Measurements from ENCODE around the gene RPS3.
A peak's percentile ranks its signal among the peaks of the same experiment; 100 is the strongest.

Gene RPS3

DNA sequence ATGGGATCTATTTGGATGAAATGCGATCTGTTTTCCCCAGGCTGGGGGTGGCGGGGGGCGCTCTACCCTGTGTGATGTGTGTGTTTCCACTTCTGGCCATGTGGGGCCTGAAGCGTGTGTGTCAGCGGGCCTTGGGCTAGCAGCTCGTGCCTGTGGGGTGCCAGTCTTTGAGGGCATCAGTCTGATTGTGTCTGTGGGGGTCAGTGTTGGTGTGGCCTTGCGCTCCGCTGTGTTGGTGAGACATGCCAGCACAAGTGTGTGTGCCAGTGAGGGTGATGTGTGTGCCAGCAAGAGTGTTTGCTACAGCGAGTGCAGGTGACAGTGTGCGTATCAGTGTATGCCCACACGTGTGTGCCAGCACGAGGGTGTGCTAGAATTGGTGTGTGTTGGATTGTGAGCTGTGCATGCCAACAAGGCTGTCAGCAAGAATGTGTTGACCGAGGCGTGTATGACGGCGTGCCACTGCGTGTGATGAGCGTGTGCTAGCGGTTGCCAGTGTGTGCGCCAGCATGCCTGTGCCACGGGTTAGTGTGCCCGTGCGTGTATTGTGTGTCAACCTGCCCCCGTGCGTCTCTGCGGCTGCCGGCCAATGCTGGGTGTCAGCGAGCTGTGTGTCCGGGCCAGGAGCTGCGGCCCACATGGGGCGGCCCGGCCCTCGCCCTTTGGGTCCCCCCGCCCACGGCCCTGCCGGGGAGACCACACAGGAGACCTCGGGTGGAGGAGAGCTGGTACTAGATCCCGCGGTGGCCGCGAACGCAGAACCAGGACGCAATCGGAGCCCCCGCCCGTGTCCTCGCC lies 48.4 kb upstream of the RPS3 start:
- H3K14ac ChIP-seq (ENCODE audit: low read length): peak overlapping the region; percentile 61
- H3K9me3 ChIP-seq (ENCODE audit: insufficient read depth, low read depth, low read length): peaks cover 2% of the 10 kb centered on the region
- peak overlapping the region; percentile 80 for H3K4me3 ChIP-seq (ENCODE audit: low read depth, low read length)
- peaks cover 49 to 56% of the 10 kb centered on the region in 2 experiments for H3K4me1 ChIP-seq (ENCODE audit: control insufficient read depth in 1 of 2, insufficient read depth in 2 of 2, low read length in 2 of 2)
- H3K9ac ChIP-seq (ENCODE audit: low read length): peak overlapping the region; percentile 56
- H4K91ac ChIP-seq (ENCODE audit: low read depth, low read length): peak overlapping the region; percentile 81
- H3K79me1 ChIP-seq (ENCODE audit: low read length): peaks cover 34% of the 10 kb centered on the region
- peak overlapping the region; percentile 79 for H3K18ac ChIP-seq (ENCODE audit: low read length)
- H2AK5ac ChIP-seq (ENCODE audit: low read length): peak overlapping the region; percentile 50
- H2BK120ac ChIP-seq (ENCODE audit: insufficient read depth, low read length, poor library complexity): peak overlapping the region; percentile 69
- peaks cover 0 to 2% of the 10 kb centered on the region in 2 experiments for H3K36me3 ChIP-seq (ENCODE audit: control insufficient read depth in 1 of 2, insufficient read depth in 2 of 2, low read length in 2 of 2)
- H2BK12ac ChIP-seq (ENCODE audit: low read length): peak overlapping the region; percentile 27
- peak overlapping the region; percentile 83 for H3K23ac ChIP-seq (ENCODE audit: low read length)
- peak overlapping the region; percentile 63 for H2BK5ac ChIP-seq (ENCODE audit: low read depth, low read length, poor library complexity)
- peak overlapping the region; percentile 78 for H3K4ac ChIP-seq (ENCODE audit: low read depth, low read length)
- H4K12ac ChIP-seq (ENCODE audit: low read depth, low read length): peak overlapping the region; percentile 43
- peaks cover 27% of the 10 kb centered on the region for H3K79me2 ChIP-seq (ENCODE audit: control insufficient read depth, insufficient read depth, low read length, poor library complexity)
- H3K27ac ChIP-seq (ENCODE audit: low read depth, low read length): peak overlapping the region; percentile 83
- peak overlapping the region; percentile 73 for H4K8ac ChIP-seq (ENCODE audit: low read depth, low read length)
- peak in 1 of 2 donors; percentile 37 for DNase-seq
- WGBS (ENCODE audit: extremely low coverage, insufficient coverage, insufficient read length): no CpG with 5 or more reads among the region's 47 CpGs
- H3K27me3 ChIP-seq (ENCODE audit: insufficient read depth, low read length): no peaks in the 10 kb centered on the region
- peak overlapping the region; percentile 98 for H3K4me2 ChIP-seq (ENCODE audit: low read length)
- peak overlapping the region; percentile 40 for H2AFZ ChIP-seq (ENCODE audit: insufficient read depth, low read length, poor library complexity)

DNA sequence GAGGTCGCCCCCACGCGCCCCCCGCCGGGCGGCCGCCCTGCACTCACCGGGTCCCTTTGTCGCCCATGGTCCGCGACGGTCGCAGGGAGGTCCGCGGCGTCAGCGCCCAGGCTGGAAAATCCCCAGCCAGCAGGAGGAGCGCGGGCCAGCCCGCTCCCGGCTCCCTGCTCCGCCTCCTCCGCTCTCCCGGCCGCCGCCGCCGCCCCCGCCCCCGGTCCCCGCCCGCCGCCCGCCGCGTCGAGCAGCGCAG lies 47.9 kb upstream of the RPS3 start, which contains the start of gene ARRB1:
Gene ARRB1 (minus strand): TSS at position 121 of the 250 bp plus-strand sequence. CDS start 54 bp downstream, at position 67.
- peaks cover 34% of the 10 kb centered on the region for H3K79me1 ChIP-seq (ENCODE audit: low read length)

DNA sequence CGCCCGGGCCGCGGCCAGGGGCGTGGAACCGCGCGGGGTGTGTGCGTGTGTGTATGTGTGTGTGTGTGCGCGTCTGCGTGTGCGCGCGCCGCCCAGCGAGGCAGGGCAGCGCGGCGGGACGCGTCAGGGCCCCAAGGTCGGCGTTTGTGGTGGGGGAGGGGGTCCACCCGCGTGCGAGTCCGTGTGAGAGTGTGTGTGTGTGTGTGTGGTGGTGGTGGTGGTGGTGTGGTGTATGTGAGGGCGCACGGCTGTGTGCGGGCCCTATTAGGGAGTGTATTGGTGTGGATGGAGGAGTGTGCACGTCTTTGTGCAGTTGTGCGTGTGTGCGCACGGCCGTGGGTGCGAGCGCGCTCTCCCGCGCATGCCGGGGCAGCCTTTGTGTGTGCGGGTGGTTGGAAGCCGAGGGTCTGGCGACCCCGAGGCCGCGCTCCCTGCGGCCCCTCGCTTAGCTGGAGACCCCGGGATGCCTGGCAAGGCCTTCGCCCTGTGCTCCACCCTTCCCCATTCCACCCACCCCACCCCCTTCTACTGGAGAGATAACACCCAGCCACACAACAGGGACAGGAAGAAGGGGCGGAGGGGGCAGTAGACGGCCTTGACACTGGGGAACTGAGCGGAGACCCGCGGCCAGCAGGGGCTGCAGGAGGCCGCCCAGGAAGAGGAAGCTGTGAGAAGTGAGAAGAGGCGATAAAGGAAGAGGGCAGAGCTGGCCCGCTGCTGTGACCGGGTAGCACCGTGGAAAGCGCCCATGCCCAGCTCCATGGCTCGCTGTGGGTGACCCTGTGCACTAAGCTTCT lies 47.3 kb upstream of the RPS3 start:
- peak overlapping the region; percentile 74 for H2AFZ ChIP-seq (ENCODE audit: insufficient read depth, low read length, poor library complexity)
- no peaks in the 10 kb centered on the region for H3K36me3 ChIP-seq (ENCODE audit: control insufficient read depth in 1 of 2, insufficient read depth in 2 of 2, low read length in 2 of 2)
- H3K14ac ChIP-seq (ENCODE audit: low read length): peak overlapping the region; percentile 85
- peak overlapping the region; percentile 95 for H4K12ac ChIP-seq (ENCODE audit: low read depth, low read length)
- WGBS (ENCODE audit: extremely low coverage, insufficient coverage, insufficient read length): no CpG with 5 or more reads among the region's 64 CpGs
- peak overlapping the region; percentile 87 for H2AK5ac ChIP-seq (ENCODE audit: low read length)
- peaks cover 40 to 48% of the 10 kb centered on the region in 2 experiments for H3K4me1 ChIP-seq (ENCODE audit: control insufficient read depth in 1 of 2, insufficient read depth in 2 of 2, low read length in 2 of 2)
- peaks cover 19% of the 10 kb centered on the region for H3K79me2 ChIP-seq (ENCODE audit: control insufficient read depth, insufficient read depth, low read length, poor library complexity)
- peak overlapping the region; percentile 88 for H2BK120ac ChIP-seq (ENCODE audit: insufficient read depth, low read length, poor library complexity)
- DNase-seq: no peak
- peaks cover 2% of the 10 kb centered on the region for H3K9me3 ChIP-seq (ENCODE audit: insufficient read depth, low read depth, low read length)
- H4K91ac ChIP-seq (ENCODE audit: low read depth, low read length): peak overlapping the region; percentile 96
- peak overlapping the region; percentile 55 for H2BK5ac ChIP-seq (ENCODE audit: low read depth, low read length, poor library complexity)
- H3K4me2 ChIP-seq (ENCODE audit: low read length): peak overlapping the region; percentile 98
- H3K79me1 ChIP-seq (ENCODE audit: low read length): peaks cover 32% of the 10 kb centered on the region
- peak overlapping the region; percentile 3 for H3K27ac ChIP-seq (ENCODE audit: low read depth, low read length)
- H2BK12ac ChIP-seq (ENCODE audit: low read length): peak overlapping the region; percentile 39
- H3K4me3 ChIP-seq (ENCODE audit: low read depth, low read length): peak overlapping the region; percentile 80
- H3K18ac ChIP-seq (ENCODE audit: low read length): peak overlapping the region; percentile 96
- H3K23ac ChIP-seq (ENCODE audit: low read length): no peak overlapping the region
- H4K8ac ChIP-seq (ENCODE audit: low read depth, low read length): peak overlapping the region; percentile 84
- H3K4ac ChIP-seq (ENCODE audit: low read depth, low read length): peak overlapping the region; percentile 93
- H3K9ac ChIP-seq (ENCODE audit: low read length): peak overlapping the region; percentile 80
- no peaks in the 10 kb centered on the region for H3K27me3 ChIP-seq (ENCODE audit: insufficient read depth, low read length)

More for the DNA sequence above, 47.9 kb upstream of the RPS3 start, which contains the start of gene ARRB1:
- Histone ChIP-seq H3K18ac (ENCODE audit: low read length) (peak within 1 kb of the TSS; percentile 96), H3K23ac (ENCODE audit: low read length) (peak within 1 kb of the TSS; percentile 83), H3K4me2 (ENCODE audit: low read length) (peak within 1 kb of the TSS; percentile 98), H2AK5ac (ENCODE audit: low read length) (peak within 1 kb of the TSS; percentile 87), H3K9me3 (ENCODE audit: insufficient read depth, low read depth, low read length) (peaks cover 2% of the 10 kb centered on the region), H2AFZ (ENCODE audit: insufficient read depth, low read length, poor library complexity) (peak within 1 kb of the TSS; percentile 74), H4K8ac (ENCODE audit: low read depth, low read length) (peak within 1 kb of the TSS; percentile 84), H2BK5ac (ENCODE audit: low read depth, low read length, poor library complexity) (peak within 1 kb of the TSS; percentile 63), H4K91ac (ENCODE audit: low read depth, low read length) (peak within 1 kb of the TSS; percentile 96), H4K12ac (ENCODE audit: low read depth, low read length) (peak within 1 kb of the TSS; percentile 95), H3K36me3 (ENCODE audit: control insufficient read depth in 1 of 2, insufficient read depth in 2 of 2, low read length in 2 of 2) (peaks cover 0 to 2% of the 10 kb centered on the region in 2 experiments), H3K79me2 (ENCODE audit: control insufficient read depth, insufficient read depth, low read length, poor library complexity) (peaks cover 23% of the 10 kb centered on the region), H2BK120ac (ENCODE audit: insufficient read depth, low read length, poor library complexity) (peak within 1 kb of the TSS; percentile 88), H3K9ac (ENCODE audit: low read length) (peak within 1 kb of the TSS; percentile 80), H3K4me3 (ENCODE audit: low read depth, low read length) (peak within 1 kb of the TSS; percentile 80), H3K4me1 (ENCODE audit: control insufficient read depth in 1 of 2, insufficient read depth in 2 of 2, low read length in 2 of 2) (peaks cover 44 to 52% of the 10 kb centered on the region in 2 experiments), H3K27ac (ENCODE audit: low read depth, low read length) (peak within 1 kb of the TSS; percentile 83), H3K14ac (ENCODE audit: low read length) (peak within 1 kb of the TSS; percentile 85), H3K4ac (ENCODE audit: low read depth, low read length) (peak within 1 kb of the TSS; percentile 93), H2BK12ac (ENCODE audit: low read length) (peak within 1 kb of the TSS; percentile 39), H3K27me3 (ENCODE audit: insufficient read depth, low read length) (no peaks in the 10 kb centered on the region)
- DNase-seq: peak in 1 of 2 donors; percentile 56
- WGBS (ENCODE audit: extremely low coverage, insufficient coverage, insufficient read length): no CpG with 5 or more reads among the region's 38 CpGs

DNA sequence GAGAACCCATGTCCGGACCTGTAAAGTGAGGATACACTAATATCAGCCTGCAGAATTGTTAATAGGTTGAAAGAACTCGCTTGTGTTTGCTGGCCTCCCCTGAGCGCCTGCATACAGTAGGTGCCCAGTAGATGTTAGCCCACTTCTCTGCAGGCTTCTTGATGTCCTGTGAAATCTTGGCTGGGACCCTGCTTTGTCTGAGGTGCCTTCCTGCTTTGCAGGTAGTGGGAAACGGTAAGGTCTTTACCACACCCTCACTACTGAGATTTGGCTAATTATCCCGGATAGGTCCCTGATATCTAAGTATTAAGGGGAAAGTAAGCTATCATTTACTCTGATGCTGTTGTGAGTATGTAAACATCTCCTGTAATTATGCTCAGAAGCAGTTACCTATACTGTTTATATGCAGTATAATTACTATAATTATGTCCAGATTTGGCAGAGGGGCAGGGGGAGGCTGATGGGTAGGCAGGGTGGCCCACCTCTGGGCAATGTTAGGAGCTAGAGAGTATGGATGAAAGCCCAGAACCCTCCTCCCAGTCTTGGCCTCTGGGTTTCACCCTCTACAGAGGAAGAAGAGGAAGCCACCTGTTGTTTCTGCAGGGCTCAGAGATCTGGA lies 46.6 kb upstream of the RPS3 start:
- Histone ChIP-seq H3K27ac (ENCODE audit: low read depth, low read length) (no peak overlapping the region), H2BK120ac (ENCODE audit: insufficient read depth, low read length, poor library complexity) (no peak overlapping the region), H3K79me1 (ENCODE audit: low read length) (peaks cover 31% of the 10 kb centered on the region), H3K79me2 (ENCODE audit: control insufficient read depth, insufficient read depth, low read length, poor library complexity) (peaks cover 17% of the 10 kb centered on the region), H4K12ac (ENCODE audit: low read depth, low read length) (no peak overlapping the region), H3K18ac (ENCODE audit: low read length) (peak overlapping the region; percentile 19), H3K4me1 (ENCODE audit: control insufficient read depth in 1 of 2, insufficient read depth in 2 of 2, low read length in 2 of 2) (peaks cover 35 to 41% of the 10 kb centered on the region in 2 experiments), H3K36me3 (ENCODE audit: control insufficient read depth in 1 of 2, insufficient read depth in 2 of 2, low read length in 2 of 2) (no peaks in the 10 kb centered on the region), H3K23ac (ENCODE audit: low read length) (no peak overlapping the region), H2AK5ac (ENCODE audit: low read length) (no peak overlapping the region), H2BK5ac (ENCODE audit: low read depth, low read length, poor library complexity) (no peak overlapping the region), H3K4me2 (ENCODE audit: low read length) (peak overlapping the region; percentile 98), H2AFZ (ENCODE audit: insufficient read depth, low read length, poor library complexity) (no peak overlapping the region), H3K9ac (ENCODE audit: low read length) (no peak overlapping the region), H3K14ac (ENCODE audit: low read length) (no peak overlapping the region), H3K4me3 (ENCODE audit: low read depth, low read length) (no peak overlapping the region), H3K27me3 (ENCODE audit: insufficient read depth, low read length) (no peaks in the 10 kb centered on the region), H2BK12ac (ENCODE audit: low read length) (no peak overlapping the region), H3K9me3 (ENCODE audit: insufficient read depth, low read depth, low read length) (peaks cover 2% of the 10 kb centered on the region), H3K4ac (ENCODE audit: low read depth, low read length) (no peak overlapping the region), H4K91ac (ENCODE audit: low read depth, low read length) (no peak overlapping the region), H4K8ac (ENCODE audit: low read depth, low read length) (peak overlapping the region; percentile 33)
- WGBS (ENCODE audit: extremely low coverage, insufficient coverage, insufficient read length): no CpG with 5 or more reads among the region's 5 CpGs
- no peak for DNase-seq

All from trophoblast cell (in vitro differentiated cells and primary cell).